NOMO-1 (cell line): Measurements from ENCODE around the gene GSE1.

Experiments
- DNase-seq, 2 experiments: peaks; one replicate each; lab custom pipeline; 2025; ENCODE audit not compliant: unreplicated experiment in 2 of 2; lab: John Stamatoyannopoulos, UW

GSE1 gene

GRCh38 chr16:85716022-85716679 lies 103.0 kb downstream of the GSE1 start:
- DNase-seq: no peak

GRCh38 chr16:85716680-85717038 lies 103.5 kb downstream of the GSE1 start:
- no peak for DNase-seq

GRCh38 chr16:85717393-85718152 lies 104.5 kb downstream of the GSE1 start:
- DNase-seq: peak; percentile 18 to 35

- no peak for DNase-seq
These were observed 105.0 kb downstream of the GSE1 start for GRCh38 chr16:85718153-85718477.

- no peak for DNase-seq
These were observed 105.6 kb downstream of the GSE1 start for GRCh38 chr16:85718682-85719081.

GRCh38 chr16:85719605-85720301 lies 106.6 kb downstream of the GSE1 start:
- DNase-seq: no peak

GRCh38 chr16:85720302-85720637 lies 107.1 kb downstream of the GSE1 start:
- DNase-seq: no peak

- DNase-seq: no peak
These were observed 109.2 kb downstream of the GSE1 start for GRCh38 chr16:85722128-85722893.

- no peak for DNase-seq
These were observed 111.2 kb downstream of the GSE1 start for GRCh38 chr16:85724126-85724879.

- DNase-seq: no peak
These were observed 111.8 kb downstream of the GSE1 start for GRCh38 chr16:85724936-85725335.
